Frontal cortex (tissue), 4 donors: ENCODE measurements around the gene TMCC1. TPM values are rescaled to one million over a fixed set of nuclear protein-coding genes. Genes with fewer than 3 reads are reported as not detected.
"Not testable (repeated sequence)": the region's sequence is repeated elsewhere in the genome, so short reads cannot be mapped to it uniquely, and the experiment has no call there.

Source experiments
- DNase-seq, 2 donors: peaks; one replicate each; pipeline ENCODE4 v3.0.0; 2012; ENCODE audit warnings: low spot score in 2 of 2
- FAIRE-seq: peaks from 2 replicates; lab custom pipeline; 2012; peaks lifted over from hg19 to GRCh38; lab: Jason Lieb, UNC
- total RNA-seq: library from RNA; depleted of rRNA; stranded (reverse); fragments of >200 nt; gene quantifications from one replicate; pipeline ENCODE4 v1.2.3, GENCODE V29; 2014
- donor health status: control.
- donor health status: control.
- donor health status: control.

The TMCC1 gene
- total RNA-seq, 1 donor from 2014 or later: 68.5 TPM

DNA sequence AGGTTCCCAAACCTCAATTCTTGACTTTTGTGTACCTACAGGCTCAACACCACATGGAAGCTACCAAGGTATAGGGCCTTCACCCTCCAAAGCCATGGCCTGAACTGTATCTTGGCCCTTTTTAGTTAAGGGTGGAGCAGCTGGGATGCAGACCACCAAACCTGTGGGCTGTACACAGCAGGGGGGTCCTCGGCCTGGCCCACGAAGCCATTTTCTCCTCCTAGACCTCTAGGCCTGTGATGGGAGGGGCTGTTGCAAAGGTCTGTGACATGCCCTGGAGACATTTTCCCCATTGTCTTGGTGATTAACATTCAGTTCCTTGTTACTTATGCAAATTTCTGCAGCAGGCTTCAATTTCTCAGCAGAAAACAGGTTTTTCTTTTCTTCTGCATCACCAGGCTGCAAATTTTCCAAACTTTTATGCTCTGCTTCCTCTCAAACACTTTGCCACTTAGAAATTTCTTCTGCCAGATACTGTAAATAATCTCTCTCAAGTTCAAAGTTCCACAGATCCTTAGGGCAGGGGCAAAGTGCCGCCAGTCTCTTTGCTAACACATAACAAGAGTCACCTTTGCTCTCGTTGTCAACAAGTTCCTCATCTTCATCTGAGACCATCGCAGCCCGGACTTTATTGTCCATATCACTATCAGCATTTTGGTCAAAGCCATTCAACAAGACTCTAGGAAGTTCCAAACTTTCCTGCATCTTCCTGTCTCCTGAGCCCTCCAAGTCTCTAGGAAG is 196.1 kb downstream of the TMCC1 start:
- FAIRE-seq: no peak
- no peak for DNase-seq

DNA sequence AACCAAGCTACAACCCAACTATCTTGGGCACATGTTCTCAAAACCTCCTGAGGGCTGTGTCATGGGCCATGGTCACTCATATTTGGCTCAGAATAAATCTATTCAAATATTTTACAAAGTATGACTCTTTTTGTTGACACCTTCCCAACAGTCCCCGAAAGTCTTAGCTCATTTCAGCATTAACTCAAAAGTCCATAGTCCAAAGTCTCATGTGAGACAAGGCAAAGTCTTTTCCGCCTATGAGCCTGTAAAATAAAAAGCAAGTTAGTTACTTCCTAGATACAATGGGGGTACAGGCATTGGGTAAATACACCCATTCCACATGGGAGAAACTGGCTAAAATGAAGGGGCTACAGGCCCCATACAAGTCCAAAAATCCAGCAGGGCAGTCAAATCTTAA is 197.1 kb downstream of the TMCC1 start:
- FAIRE-seq, DNase-seq: not testable (repeated sequence)

DNA sequence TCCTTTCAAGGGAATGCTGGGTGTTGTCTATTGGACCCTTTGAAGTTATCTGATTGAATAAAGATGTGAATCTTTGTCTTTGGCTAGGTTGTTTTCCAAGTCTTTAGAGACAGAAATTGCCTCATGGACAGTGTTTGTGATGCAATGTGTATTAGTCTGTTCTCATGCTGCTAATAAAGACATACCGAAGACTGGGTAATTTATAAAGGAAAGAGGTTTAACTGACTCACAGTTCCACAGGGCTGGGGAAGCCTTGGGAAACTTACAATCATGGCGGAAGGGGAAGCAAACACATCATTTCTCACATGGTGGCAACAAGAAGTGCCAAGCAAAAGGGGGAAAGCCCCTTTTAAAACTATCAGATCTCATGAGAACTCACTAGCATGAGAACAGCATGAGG is 198.3 kb downstream of the TMCC1 start:
- no peak for DNase-seq
- no peak for FAIRE-seq

DNA sequence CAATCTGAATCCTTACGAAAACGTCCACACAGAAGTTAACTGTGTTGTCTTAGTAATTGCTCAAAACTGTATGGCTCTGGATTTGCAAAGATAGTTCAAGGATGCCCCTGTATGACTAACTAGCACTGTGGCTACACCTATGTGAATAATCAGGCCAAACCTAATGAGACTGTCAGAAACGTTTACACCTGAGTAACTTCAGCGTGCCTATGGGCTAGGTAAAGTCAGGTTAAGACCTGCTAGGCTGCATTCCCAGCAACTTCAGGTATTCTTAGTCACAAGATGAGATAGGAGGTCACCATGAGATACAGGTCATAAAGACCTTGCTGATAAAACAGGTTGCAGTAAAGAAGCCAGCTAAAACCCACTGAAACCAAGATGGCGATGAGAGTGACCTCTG is 199.3 kb downstream of the TMCC1 start:
- DNase-seq (no peak), FAIRE-seq (no peak)

DNA sequence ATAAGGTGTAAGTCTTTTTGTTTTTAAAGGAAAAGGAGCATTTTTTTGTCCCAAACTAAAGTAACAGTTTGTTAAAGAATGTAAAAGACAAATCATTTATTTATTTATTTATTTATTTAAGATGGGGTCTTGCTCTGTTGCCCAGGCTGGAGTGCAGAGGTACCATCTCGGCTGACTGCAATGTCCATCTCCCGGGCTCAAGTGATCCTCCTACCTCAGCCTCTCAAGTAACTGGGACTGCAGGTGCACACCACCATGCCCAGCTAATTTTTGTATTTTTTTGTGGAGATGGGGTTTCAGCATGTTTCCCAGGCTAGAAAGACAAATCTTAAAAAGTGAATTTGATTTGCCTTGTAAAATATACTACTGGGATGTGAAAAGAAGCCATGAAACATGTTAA is 200.8 kb downstream of the TMCC1 start:
- DNase-seq: no peak
- FAIRE-seq: no peak

DNA sequence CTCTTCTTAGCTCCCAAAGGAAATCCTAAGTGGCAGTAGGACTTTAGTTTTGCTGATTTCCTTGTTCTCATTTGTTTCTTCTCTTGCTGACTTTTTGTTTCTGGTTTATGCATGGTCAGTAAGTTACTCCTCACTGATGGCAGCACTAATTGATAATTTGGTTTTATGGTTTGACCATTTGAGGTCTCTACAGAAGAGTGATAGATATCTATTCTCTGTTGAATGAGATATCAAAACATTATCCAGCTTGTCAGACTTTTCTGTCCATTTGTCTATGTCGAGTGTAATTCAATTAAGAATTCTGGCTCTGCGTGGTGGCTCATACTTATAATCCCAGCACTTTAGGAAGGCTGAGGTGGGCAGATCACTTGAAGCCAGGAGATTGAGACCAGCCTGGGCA is 202.5 kb downstream of the TMCC1 start:
- FAIRE-seq (no peak), DNase-seq (no peak)

DNA sequence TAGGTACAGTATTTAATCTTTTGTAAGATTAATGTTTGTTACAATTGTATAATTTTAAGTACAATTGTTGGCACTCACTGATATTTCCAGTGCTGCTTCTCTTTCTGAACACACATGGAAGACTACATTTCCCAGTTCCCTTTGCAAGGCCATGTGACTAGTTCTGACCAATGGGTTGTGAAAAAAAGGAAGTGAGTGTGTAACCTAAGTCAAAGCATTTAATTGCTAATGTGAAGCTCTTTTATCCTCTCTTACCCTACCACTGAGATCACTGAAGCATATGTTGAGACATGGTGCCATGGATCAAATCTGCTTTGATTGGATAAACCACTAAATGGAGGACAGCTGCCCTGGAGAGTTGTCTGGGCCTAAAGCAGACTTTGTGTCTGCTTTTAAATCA is 203.1 kb downstream of the TMCC1 start:
- peak; percentile 72 for FAIRE-seq
- peak; percentile 27 to 33 for DNase-seq

DNA sequence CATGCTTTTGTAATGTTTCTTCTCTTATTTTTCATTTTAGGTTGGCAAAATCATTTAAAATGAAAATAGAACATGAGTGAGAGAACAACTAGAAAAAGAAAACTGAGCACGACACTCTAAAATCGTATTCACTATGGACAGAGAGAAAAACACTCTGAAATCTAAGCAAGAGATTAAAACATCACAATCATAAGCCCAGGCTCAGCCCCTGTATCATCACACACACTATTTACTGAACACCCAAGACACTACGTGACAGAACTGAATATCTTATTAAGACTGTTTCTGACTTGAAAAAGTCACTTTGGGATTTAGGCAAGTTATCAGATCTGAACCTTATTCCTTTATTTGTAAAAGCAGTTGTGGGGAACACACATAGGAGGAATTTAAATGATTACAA is 204.5 kb downstream of the TMCC1 start:
- FAIRE-seq: no peak

DNA sequence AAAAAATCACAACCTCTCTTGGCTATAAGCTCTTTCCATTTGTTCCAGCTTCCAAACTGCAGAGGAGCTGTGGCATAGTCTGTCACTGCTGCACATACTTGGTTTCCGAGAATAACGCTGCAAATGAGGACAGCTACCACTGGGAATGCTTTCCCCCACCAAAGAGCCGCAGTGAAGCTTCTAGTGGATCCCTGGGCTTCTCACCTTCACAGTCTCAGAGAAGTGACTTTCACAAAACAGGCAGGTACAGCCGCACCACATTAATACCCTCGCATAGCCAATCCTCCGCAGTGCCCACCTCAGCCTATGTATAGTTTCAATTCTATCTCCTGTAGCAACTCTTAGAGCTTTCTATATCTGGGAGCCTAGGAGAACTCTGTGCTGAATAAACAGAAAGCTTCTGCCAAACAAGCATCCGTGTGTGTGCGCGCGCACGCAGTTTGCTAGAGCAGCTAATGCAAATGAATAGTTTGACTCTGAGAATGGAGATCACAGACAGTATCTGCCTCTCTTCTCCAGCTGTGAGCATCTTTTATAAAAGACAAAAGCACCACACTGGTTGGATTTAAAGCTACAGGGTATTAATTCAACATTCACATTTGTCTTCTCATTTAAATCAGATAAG is 205.1 kb downstream of the TMCC1 start:
- no peak for FAIRE-seq
- DNase-seq: peak in 1 of 2 donors; percentile 11

More for the DNA sequence above, 204.5 kb downstream of the TMCC1 start:
- DNase-seq: no peak

DNA sequence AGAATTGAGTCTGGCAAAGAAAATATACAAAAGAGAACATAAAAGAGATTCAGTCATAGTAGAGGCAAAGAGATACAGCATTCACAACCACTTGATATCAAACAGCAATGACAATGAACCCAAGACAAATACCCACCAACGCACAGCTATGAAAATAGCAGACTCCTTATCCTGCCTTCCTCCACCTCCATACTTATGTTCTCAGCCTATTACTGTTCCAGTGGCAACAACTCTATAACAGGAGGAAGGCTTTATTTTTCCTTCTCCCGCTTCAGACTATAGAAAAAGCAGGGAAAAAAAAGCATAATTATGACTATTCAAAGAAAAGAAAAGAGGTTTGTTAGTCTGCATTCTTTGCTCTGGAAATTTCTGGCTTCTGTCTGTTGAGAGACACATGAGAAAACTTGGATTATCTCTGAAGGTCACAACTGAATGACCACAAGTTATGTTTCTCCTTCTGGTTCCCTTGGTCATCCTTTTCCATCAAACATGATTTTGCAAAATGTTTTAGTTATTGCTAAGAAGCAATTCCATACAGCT is 205.9 kb downstream of the TMCC1 start:
- no peak for DNase-seq
- no peak for FAIRE-seq

DNA sequence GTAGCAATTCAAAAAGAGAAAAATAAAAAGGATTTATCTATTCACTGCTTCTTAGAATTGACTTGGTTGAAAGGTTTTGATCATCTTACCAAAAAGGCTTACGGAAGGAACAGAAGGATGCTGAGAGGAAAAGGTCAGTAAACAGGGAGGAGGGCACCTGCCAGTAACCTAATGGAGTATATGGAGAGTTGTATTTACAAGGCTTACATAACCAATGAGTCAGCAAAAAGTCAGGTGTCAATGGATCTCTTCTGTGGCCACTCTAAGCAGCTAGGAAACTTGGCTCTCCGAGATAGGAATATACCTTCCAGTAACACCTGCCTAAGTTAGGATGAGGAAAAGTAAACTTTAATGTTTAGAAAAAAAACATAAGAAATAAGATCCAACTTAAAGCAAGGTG is 206.6 kb downstream of the TMCC1 start:
- no peak for FAIRE-seq

DNA sequence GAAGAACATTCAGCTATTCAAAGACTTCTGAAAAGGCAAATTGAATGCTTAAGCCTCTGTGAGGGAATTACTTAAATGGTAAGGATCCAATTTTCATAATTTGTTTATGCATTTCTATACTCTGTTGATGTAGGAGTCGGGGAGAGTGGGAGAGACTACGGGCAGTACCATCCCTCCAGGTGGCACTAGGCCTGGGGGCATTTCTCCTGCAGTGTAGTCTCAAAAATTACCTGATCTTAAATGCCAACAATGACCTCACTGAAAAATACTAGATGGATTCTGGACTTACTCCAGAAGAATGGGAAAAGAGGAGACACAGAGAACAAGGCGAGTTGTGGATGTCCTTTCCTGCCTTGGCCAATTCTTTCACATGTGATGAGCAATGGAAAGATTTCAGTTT is 209.2 kb downstream of the TMCC1 start:
- DNase-seq (no peak), FAIRE-seq (no peak)

More for the DNA sequence above, 206.6 kb downstream of the TMCC1 start:
- DNase-seq: no peak

DNA sequence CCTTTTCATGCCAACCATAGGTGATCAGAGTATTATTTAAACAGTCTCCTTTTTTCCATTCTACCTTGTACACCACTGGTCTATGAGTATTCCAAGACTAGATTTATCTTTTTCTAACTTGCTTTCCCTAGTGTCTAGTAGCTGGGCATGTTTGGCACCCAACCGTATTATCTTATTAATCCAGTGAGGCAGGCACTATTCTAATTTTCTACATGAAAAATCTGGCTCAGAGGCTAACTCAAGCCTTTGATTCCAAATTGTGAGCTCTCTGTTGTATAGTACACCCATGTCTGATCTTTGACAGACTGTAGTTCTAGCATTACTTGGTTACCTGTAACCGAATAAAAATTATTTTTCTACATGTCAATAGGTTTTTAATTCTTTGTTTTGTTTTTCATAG is 210.3 kb downstream of the TMCC1 start:
- no peak for FAIRE-seq
- DNase-seq: no peak

DNA sequence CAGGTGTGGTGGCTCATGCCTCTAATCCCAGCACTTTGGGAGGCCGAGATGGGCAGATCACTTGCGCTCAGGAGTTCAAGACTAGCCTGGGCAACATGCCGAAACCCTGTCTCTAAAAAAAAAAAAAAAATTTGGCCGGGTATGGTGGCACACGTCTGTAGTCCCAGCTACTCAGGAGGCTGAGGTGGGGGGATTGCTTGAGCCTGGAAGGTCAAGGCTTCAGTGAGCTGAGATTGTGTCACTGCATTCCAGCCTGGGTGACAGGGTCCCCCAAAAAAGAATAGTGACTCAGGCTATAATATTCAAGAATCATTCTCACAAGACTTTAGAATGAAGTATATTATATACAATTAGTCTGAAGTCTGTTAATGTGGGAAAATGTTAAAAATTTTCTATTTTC is 216.5 kb downstream of the TMCC1 start:
- DNase-seq: no peak
- no peak for FAIRE-seq

DNA sequence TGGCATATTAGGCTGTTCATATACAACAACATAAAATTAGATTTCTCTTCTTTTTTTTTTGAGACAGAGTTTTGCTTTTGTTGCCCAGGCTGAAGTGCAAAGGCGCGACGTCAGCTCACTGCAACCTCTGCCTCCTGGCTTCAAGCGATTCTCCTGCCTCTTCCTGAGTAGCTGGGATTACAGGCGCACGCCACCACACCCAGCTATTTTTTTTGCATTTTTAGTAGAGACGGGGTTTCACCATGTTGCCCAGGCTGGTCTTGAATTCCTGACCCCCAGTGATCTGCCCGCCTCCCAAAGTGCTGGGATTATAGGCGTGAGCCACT is 218.8 kb downstream of the TMCC1 start:
- not testable (repeated sequence) for FAIRE-seq, DNase-seq

DNA sequence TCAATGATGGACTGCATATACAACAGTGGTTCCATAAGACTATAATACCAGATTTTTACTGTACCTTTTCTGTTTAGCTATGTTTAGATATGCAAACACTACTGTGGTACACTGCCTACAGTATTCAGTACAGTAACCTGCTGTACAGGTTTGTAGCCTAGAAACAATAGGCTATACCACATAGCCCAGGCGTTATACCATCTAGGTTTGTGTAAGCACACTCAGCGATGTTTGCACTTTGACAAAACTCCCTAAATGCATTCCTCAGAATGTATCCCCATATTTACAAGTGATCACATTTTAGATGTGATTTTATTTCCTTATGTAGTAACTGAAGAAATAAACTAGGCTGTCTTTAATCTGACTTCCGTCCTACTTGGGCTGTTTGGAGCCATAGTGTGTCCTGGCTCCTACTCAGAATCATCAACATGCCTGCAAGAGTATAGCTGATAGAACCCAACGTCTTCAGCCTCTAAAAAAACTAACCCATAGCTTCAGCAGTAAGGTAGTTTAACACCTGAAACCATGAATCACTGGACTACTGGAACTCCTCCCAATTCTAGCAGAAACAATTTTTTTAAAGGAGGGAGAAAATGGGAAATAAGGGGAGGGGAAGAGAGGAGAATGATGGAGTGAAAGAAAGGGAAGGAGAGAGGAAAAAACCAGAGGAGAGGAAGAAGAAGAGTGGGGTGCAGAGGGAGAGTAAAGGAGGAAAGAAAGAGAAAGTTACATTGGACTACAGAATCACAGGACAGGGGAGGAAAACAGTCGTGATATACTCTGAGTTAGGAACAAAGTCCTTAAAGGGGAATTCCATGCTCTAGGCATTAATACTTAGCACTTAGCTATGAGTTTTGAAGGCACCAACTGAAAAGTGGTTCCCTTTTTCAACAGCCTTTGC is 219.4 kb downstream of the TMCC1 start:
- no peak for DNase-seq
- no peak for FAIRE-seq

DNA sequence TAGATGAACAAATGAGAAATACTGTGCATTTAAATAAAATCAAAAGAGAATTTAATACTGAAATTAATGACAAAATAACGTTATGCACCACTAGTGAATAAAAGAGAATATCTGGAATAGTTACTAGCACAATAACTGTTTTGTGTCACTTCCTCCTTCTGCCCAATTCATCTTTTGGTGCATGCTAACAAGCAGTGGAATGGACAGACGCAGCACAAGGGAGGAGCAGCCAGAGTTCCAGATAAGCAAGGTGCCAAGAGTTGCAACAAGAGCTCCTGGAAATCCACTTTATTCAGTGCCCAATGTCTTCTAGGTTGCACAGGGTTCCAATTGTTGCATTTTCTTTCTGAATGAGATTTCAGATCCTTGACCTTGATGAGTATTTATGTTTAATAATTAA is 220.5 kb downstream of the TMCC1 start:
- DNase-seq: no peak
- FAIRE-seq: no peak

DNA sequence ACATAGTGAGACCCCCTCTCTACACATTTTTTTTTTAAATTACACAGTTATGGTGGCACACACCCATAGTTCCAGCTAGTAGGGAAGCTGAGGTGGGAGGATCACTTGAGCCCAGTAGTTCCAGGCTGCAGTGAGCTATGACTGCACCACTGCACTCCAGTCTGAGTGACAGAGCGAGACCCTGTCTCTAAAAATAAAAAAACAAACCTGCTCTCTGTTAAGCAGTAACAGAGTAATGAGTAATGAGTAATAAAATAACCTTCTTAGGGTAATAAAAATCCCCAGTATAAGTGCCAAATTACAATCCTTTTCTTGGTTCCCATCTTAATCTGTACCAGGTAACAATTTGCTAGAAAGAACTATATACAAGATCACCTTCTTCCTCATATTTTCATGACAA is 221.1 kb downstream of the TMCC1 start:
- FAIRE-seq: no peak
- DNase-seq: no peak

DNA sequence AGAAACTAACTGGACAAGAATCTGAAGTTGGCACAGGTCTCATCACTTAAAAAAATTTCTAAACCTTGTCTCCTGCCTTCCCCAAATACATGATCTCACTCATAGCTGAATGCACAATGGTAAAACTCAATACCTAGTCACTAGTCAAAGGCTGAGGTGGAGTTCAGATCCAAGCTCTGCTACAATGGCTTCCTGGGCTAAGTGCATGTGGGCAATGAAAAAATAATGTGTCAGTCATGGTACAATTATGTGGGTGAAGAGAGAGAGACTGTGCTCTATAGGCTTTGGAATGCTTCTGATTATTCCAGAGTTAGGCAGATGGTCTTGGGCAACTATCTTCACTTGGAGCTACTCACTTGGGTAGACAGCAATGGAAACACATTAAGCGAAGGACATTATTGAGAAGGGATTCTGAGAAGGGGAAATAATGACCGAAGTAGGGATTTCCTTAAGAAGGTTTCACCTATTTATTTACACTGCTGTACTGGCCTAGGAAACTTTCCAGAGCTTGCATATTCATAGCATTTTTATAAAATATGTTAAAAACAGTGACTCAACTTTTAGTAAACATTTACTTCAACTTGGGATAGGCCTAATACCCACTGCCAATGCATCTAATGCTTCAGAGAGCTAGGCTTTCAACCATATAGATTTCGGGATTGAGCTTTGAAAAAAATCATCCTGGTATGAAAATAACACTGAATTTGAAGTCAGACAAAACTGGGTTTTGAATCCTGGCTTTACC is 228.3 kb downstream of the TMCC1 start:
- FAIRE-seq (no peak), DNase-seq (no peak)
